Duodenal mucosa (tissue), 2 donors: Measurements from ENCODE around the gene ZC3H12C.
"Not testable (repeated sequence)": the region's sequence is repeated elsewhere in the genome, so short reads cannot be mapped to it uniquely, and the experiment has no call there.

Experiments
- H3K27ac ChIP-seq: one replicate; pipeline ENCODE4 v1.7.0; 2013; ENCODE audit warnings: low read depth, low read length
- H3K27me3 ChIP-seq, 2 donors: one replicate each; pipeline ENCODE4 v1.7.0; 2013; ENCODE audit warnings: low read length in 2 of 2, control low read depth in 1 of 2; ENCODE audit not compliant: insufficient read depth in 2 of 2, control insufficient read depth in 1 of 2
- H3K36me3 ChIP-seq, 2 donors: one replicate each; pipeline ENCODE4 v1.7.0; 2013; ENCODE audit warnings: low read length in 2 of 2, control low read depth in 1 of 2; ENCODE audit not compliant: insufficient read depth in 2 of 2, control insufficient read depth in 1 of 2
- H3K4me1 ChIP-seq, 2 donors: one replicate each; pipeline ENCODE4 v1.7.0; 2013; ENCODE audit warnings: low read length in 2 of 2, control low read depth in 1 of 2; ENCODE audit not compliant: insufficient read depth in 2 of 2, control insufficient read depth in 1 of 2
- H3K4me3 ChIP-seq, 2 donors: one replicate each; pipeline ENCODE4 v1.7.0; 2013; ENCODE audit warnings: low read length in 2 of 2, low read depth in 1 of 2
- H3K9ac ChIP-seq, 2 donors: one replicate each; pipeline ENCODE4 v1.7.0; 2013; ENCODE audit warnings: low read length in 2 of 2, low read depth in 1 of 2
- H3K9me3 ChIP-seq, 2 donors: one replicate each; pipeline ENCODE4 v1.7.0; 2013; ENCODE audit warnings: low read length in 2 of 2, control low read depth in 1 of 2; ENCODE audit not compliant: control insufficient read depth in 1 of 2

ZC3H12C gene

DNA sequence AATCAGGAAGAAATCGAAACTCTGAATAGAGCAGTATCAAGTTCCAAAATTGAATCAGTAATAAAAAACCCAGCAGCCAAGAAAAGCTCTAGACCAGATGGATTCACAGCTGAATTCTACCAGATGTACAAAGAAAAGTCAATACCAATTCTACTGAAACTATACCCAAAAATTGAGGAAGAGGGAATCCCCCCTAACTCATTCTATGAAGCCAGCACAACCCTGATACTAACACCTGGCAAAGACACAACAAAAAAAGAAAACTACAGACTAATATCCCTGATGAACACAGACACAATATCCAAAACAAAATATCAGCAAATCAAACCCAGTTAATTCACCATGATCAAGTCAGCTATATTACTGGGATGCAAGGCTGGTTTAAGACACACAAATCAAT, 97.7 kb downstream of the ZC3H12C start:
- H3K9me3 ChIP-seq = no peaks in the 10 kb centered on the region
- H3K27me3 ChIP-seq = peaks cover 0 to 2% of the 10 kb centered on the region in 2 donors
- no peak overlapping the region for H3K9ac ChIP-seq
- no peak overlapping the region for H3K27ac ChIP-seq
- H3K4me1 ChIP-seq = no peaks in the 10 kb centered on the region
- H3K4me3 ChIP-seq = no peak overlapping the region
- no peaks in the 10 kb centered on the region for H3K36me3 ChIP-seq

DNA sequence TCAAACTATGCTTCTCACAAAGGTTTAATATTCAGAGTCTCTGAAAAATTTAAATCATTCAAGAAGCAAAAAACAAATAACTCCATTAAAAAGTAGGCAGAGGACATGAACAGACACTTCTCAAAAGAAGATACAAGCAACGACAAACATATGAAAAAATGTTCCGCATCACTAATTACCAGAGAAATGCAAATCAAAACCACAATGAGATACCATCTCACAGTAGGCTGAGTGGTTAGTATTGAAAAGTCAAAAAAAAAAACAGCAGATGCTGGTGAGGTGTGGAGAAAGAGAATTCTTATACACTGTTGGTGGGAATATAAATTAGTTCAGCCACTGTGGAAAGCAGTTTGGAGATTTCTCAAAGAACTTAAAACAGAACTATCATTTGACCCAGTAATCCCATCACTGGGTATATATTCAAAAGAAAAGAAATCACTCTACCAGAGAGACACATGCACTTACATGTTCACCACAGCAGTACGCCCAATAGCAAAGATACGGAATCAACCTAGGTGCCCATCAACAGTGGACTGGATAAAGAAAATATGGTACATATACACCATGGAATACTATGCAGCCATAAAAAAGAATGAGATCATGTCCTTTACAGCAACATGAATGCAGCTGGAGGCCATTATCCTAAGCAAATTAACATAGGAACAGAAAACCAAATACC, 99.6 kb downstream of the ZC3H12C start:
- H3K27me3 ChIP-seq, H3K4me1 ChIP-seq, H3K9ac ChIP-seq, H3K27ac ChIP-seq, H3K4me3 ChIP-seq, H3K9me3 ChIP-seq, H3K36me3 ChIP-seq: not testable (repeated sequence)

DNA sequence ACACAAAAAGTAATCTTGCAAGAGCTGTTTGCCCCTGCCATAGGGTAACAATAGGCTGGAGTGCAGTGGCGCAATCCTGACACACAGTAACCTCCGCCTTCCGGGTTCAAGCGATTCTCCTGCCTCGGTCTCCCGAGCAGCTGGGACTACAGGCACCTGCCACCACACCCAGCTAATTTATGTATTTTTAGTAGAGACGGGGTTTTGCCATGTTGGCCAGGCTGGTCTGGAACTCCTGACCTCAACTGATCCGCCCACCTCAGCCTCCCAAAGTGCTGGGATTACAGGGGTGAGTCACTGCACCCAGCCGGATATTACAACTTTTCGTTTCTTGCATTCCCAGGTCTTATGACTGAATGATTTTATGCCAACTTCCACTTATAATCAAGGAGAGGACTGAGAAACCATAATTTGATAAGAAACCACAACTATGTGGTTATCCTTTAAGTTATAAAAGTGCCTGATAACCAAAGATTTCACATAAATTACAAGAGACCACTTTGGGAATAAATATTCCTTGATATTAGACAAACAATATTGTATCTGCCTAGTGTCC, 101.1 kb downstream of the ZC3H12C start:
- not testable (repeated sequence) for H3K27me3 ChIP-seq, H3K36me3 ChIP-seq, H3K27ac ChIP-seq, H3K4me1 ChIP-seq, H3K4me3 ChIP-seq, H3K9ac ChIP-seq, H3K9me3 ChIP-seq

DNA sequence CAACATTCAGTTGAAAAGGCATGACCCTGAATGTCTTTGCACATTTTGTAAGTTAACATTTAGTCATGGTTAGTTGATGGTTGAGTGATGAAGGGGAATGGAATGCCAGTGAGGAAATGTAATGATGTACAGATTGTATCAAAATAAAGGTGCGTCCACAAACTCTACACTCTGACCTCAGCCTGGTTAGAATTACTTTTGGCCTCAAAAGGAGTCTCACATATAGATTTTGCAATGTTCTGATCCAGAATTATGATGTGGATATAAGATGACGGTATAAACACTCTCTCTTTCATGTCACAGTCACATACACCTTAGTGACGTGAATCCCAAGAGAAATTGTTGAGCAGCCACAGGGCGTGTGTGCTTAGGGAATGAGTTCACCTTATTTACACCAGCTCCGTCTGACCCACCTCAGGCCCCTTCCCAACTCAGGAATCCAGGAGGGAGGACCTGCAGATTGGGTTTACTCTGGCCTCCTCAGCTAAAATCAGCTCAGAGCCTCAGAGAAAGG, 103.1 kb downstream of the ZC3H12C start:
- H3K9ac ChIP-seq = no peak overlapping the region
- no peak overlapping the region for H3K27ac ChIP-seq
- no peaks in the 10 kb centered on the region for H3K9me3 ChIP-seq
- H3K36me3 ChIP-seq = no peaks in the 10 kb centered on the region
- no peaks in the 10 kb centered on the region for H3K27me3 ChIP-seq
- H3K4me3 ChIP-seq = no peak overlapping the region
- no peaks in the 10 kb centered on the region for H3K4me1 ChIP-seq

DNA sequence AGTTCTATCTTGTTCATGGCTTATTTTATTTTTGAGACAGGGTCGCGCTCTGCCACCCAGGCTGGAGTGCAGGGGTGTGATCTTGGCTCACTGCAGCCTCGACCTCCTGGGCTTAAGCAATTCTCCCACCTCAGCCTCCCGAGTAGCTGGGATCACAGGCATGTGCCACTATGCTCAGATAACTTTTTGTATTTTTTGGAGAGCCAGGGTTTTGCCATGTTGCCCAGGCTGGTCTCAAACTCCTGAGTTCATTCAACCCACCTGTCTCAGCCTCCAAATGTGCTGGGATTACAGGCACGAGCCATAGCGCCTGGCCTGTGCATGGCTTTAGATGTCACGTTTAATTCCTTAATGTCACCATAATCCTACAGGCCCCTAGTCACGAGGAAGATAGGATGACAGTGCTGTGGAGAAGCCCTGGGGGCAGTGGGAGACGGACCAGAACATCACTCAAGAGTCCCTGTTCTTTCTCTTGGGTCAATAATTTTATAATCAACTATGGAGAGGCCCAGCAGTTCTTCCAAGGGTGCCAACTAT, 103.8 kb downstream of the ZC3H12C start:
- Histone ChIP-seq H3K9me3 (no peaks in the 10 kb centered on the region), H3K27ac (no peak overlapping the region), H3K36me3 (no peaks in the 10 kb centered on the region), H3K9ac (no peak overlapping the region), H3K27me3 (no peaks in the 10 kb centered on the region), H3K4me1 (no peaks in the 10 kb centered on the region), H3K4me3 (no peak overlapping the region)

DNA sequence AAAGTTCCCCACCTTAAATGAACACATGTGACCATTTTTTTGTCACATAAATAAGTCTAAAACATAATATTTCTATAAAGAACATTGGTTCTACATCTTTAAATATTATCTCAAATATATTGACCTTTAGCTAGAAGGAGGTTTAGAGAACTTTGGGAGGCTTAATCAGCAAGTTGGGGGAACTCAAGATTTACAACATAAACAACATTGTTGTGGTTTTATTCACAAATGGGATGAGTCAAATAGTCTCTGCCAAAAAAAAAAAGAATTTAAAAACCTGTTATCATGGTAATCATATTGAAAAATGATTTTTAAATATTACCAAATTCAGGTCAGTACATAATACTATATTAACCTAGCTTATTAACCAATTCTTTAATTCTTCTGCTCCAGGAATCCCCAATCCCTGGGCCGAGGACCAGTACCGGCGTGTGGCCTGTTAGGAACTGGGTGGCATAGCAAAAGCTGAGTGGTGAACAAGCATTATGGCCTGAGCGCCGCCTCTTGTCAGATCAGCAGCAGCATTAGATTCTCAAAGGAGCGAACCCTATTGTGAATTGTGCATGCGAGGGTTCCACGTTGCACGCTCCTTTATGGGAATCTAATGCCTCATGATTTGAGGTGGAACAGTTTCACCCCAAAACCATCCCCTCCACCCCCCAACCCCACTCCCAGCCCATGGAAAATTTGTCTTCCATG, 105.0 kb downstream of the ZC3H12C start:
- no peak overlapping the region for H3K9ac ChIP-seq
- no peak overlapping the region for H3K4me3 ChIP-seq
- H3K27ac ChIP-seq = no peak overlapping the region
- H3K9me3 ChIP-seq = no peaks in the 10 kb centered on the region
- no peaks in the 10 kb centered on the region for H3K4me1 ChIP-seq
- H3K36me3 ChIP-seq = no peaks in the 10 kb centered on the region
- no peaks in the 10 kb centered on the region for H3K27me3 ChIP-seq

DNA sequence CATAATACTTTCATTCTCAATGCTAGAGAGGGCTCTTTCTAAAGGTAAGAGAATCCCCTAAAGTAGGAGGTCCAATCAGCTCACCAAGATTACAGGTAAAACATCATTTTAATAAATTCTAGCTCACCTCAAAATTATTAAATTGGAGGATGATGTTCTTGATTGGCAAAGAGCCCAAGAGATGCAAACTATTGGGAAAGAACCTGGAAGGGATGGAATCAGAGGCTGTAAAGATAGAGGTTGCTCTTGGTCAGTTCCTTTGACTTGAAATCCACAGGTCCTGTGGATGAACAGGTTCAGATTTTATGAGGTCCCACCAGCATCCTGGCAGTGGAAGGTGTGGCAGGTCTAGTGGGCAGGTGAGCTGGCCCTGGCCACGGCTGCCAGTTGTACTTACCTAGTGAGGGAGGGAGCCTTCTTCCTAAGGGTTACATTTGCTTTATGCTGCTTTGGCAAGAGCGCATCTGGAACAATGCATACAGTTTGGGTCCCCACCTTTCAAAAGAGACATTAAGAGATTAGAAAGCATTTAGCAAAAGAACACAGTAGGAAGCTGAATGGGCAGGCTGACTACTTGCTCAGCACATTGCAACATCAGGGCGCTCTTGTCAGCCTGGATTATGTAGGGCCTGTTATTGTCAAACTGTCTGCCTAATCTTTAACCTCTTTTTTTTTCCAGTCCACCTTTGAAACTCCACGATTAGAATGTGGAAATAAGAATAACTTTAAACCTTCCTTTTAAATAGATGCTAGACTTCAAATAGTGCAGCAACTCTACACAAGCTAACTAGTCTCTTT, 106.2 kb downstream of the ZC3H12C start:
- H3K4me1 ChIP-seq = no peaks in the 10 kb centered on the region
- H3K9me3 ChIP-seq = no peaks in the 10 kb centered on the region
- H3K9ac ChIP-seq = no peak overlapping the region
- H3K27me3 ChIP-seq = no peaks in the 10 kb centered on the region
- no peak overlapping the region for H3K27ac ChIP-seq
- H3K4me3 ChIP-seq = no peak overlapping the region
- no peaks in the 10 kb centered on the region for H3K36me3 ChIP-seq

DNA sequence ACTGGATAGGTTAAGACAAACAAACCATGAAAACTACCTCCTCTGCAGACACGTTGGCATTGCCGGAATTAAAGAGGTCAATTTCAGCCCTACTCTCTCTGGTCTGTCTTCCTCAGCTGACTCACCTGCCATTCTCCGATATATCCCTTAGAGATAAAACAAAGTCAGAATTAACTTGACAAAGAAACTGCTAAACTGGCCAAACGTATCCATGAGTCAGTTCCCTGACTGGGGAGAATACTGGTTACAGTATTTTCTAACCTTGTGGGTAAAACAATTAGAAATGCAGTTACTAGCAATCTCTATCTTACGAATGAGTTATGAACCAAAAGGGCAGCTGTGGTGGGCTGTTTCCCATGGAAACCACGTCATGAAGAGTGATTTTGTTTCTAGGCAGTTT, 107.0 kb downstream of the ZC3H12C start:
- no peak overlapping the region for H3K27ac ChIP-seq
- no peaks in the 10 kb centered on the region for H3K9me3 ChIP-seq
- no peak overlapping the region for H3K4me3 ChIP-seq

DNA sequence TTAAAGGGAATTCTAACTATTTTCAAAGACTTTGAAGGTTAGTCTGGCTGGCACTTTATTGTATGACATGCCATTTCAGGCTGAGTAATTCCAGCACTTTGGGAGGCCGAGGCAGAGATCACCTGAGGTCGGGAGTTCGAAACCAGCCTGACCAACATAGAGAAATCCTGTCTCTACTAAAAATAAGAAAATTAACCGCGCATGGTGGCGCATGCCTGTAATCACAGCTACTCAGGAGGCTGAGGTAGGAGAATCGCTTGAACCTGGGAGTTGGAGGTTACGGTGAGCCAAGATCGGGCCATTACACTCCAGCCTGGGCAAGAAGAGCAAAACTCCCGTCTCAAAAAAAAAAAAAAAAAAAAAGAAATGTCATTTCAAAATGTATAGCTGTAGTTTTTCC, 107.6 kb downstream of the ZC3H12C start:
- Histone ChIP-seq H3K9ac (no peak overlapping the region), H3K27me3 (no peaks in the 10 kb centered on the region), H3K27ac (no peak overlapping the region), H3K9me3 (no peaks in the 10 kb centered on the region), H3K4me3 (no peak overlapping the region), H3K4me1 (no peaks in the 10 kb centered on the region), H3K36me3 (no peaks in the 10 kb centered on the region)

More for the DNA sequence above, 107.0 kb downstream of the ZC3H12C start:
- no peaks in the 10 kb centered on the region for H3K27me3 ChIP-seq
- H3K9ac ChIP-seq = no peak overlapping the region
- no peaks in the 10 kb centered on the region for H3K4me1 ChIP-seq
- H3K36me3 ChIP-seq = no peaks in the 10 kb centered on the region

DNA sequence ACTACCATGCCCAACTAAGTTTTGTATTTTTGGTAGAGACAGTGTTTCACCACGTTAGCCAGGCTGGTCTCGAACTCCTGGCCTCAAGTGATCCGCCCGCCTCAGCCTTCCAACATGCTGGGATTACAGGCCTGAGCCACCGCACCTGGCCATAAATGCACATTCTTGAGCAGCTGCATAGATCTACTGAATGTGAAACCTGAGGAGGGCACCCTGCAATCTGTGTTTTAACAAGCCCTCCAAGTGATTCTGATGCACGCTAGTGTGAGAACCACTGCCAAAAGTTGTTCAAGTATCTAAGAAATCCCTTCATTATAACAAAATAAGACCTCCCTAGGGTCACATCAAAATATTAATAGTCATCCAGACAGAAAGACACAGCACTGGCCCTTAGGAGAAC, 113.9 kb downstream of the ZC3H12C start:
- H3K36me3 ChIP-seq = no peaks in the 10 kb centered on the region
- H3K4me1 ChIP-seq = no peaks in the 10 kb centered on the region
- no peak overlapping the region for H3K9ac ChIP-seq
- no peak overlapping the region for H3K4me3 ChIP-seq
- H3K27ac ChIP-seq = no peak overlapping the region
- no peaks in the 10 kb centered on the region for H3K9me3 ChIP-seq
- no peaks in the 10 kb centered on the region for H3K27me3 ChIP-seq
